Head of caudate nucleus (tissue), 42 donors: Measurements from ENCODE around the gene ITGB3.
"Not testable (repeated sequence)": the region's sequence is repeated elsewhere in the genome, so short reads cannot be mapped to it uniquely, and the experiment has no call there.

Experiments used
- DNase-seq, 42 donors: peaks; one replicate each; pipeline versions ENCODE4 v3.0.0 to v3.0.0-alpha.2; 2020 to 2021; ENCODE audit warnings: mixed read lengths in 7 of 42
- intact Hi-C: fragments of 100-400 bp; cut with DNase I; formaldehyde crosslinking; loops from one replicate; pipeline ENCODE4 v1.15.0; 2022

ITGB3 gene

GRCh38 chr17:47253541-47254402 is at the start of gene ITGB3:
Gene ITGB3, plus strand, starts transcription at chr17:47253827. Its CDS starts 35 bp downstream, at chr17:47253862.
- intact Hi-C loops, result no loop called here
- peak in 40 of 42 donors; percentile 41 to 81 (median 62) for DNase-seq

- intact Hi-C loops, result no loop called here
- DNase-seq, result peak in 1 of 42 donors; percentile 21
These were observed 49.5 kb upstream of the ITGB3 start for GRCh38 chr17:47203984-47204721.

- peak in 28 of 42 donors; percentile 5 to 69 (median 32) for DNase-seq
- intact Hi-C loops, result no loop called here
These were observed 48.8 kb upstream of the ITGB3 start for GRCh38 chr17:47204722-47205418.

GRCh38 chr17:47205419-47205963 is 48.1 kb upstream of the ITGB3 start:
- intact Hi-C loops, result no loop called here

GRCh38 chr17:47207143-47208067 is 46.2 kb upstream of the ITGB3 start:
- no peak for DNase-seq
- intact Hi-C loops, result no loop called here

More at GRCh38 chr17:47205419-47205963, 48.1 kb upstream of the ITGB3 start:
- peak in 7 of 42 donors; percentile 11 to 45 (median 28) for DNase-seq

- DNase-seq, result no peak
- intact Hi-C loops, result no loop called here
These were observed 44.7 kb upstream of the ITGB3 start, which contains the start of gene MYL4 for GRCh38 chr17:47208744-47209488. Gene MYL4, plus strand, starts transcription at chr17:47209348. Its CDS starts 75 bp downstream, at chr17:47209423.

- intact Hi-C loops, result no loop called here
- DNase-seq, result no peak
These were observed 44.1 kb upstream of the ITGB3 start for GRCh38 chr17:47209499-47209898.

- intact Hi-C loops, result no loop called here
- DNase-seq, result no peak
These were observed 43.5 kb upstream of the ITGB3 start for GRCh38 chr17:47210105-47210504.

- intact Hi-C loops, result no loop called here
These were observed 42.8 kb upstream of the ITGB3 start for GRCh38 chr17:47210779-47211178.

GRCh38 chr17:47212458-47212857 is 41.2 kb upstream of the ITGB3 start:
- DNase-seq, result no peak
- intact Hi-C loops, result no loop called here

More at GRCh38 chr17:47210779-47211178, 42.8 kb upstream of the ITGB3 start:
- no peak for DNase-seq

- DNase-seq, result no peak
- intact Hi-C loops, result no loop called here
These were observed 40.1 kb upstream of the ITGB3 start for GRCh38 chr17:47213540-47213939.

GRCh38 chr17:47214931-47215330 is 38.7 kb upstream of the ITGB3 start:
- DNase-seq, result no peak
- intact Hi-C loops, result no loop called here

GRCh38 chr17:47216821-47217220 is 36.8 kb upstream of the ITGB3 start:
- intact Hi-C loops, DNase-seq: not testable (repeated sequence)

- intact Hi-C loops, DNase-seq: not testable (repeated sequence)
These were observed 36.3 kb upstream of the ITGB3 start for GRCh38 chr17:47217279-47217678.

- DNase-seq, result no peak
- intact Hi-C loops, result no loop called here
These were observed 34.7 kb upstream of the ITGB3 start for GRCh38 chr17:47218896-47219430.

GRCh38 chr17:47219621-47220475 is 33.8 kb upstream of the ITGB3 start:
- intact Hi-C loops, result no loop called here
- DNase-seq, result no peak
